Measurements from ENCODE around the gene BMF. TPM values are rescaled to one million over a fixed set of nuclear protein-coding genes. Genes with fewer than 3 reads are reported as not detected.

BMF gene
- total RNA-seq, 4 donors from 2014 or later = 4.7 to 7.5 (median 6.0) TPM

DNA sequence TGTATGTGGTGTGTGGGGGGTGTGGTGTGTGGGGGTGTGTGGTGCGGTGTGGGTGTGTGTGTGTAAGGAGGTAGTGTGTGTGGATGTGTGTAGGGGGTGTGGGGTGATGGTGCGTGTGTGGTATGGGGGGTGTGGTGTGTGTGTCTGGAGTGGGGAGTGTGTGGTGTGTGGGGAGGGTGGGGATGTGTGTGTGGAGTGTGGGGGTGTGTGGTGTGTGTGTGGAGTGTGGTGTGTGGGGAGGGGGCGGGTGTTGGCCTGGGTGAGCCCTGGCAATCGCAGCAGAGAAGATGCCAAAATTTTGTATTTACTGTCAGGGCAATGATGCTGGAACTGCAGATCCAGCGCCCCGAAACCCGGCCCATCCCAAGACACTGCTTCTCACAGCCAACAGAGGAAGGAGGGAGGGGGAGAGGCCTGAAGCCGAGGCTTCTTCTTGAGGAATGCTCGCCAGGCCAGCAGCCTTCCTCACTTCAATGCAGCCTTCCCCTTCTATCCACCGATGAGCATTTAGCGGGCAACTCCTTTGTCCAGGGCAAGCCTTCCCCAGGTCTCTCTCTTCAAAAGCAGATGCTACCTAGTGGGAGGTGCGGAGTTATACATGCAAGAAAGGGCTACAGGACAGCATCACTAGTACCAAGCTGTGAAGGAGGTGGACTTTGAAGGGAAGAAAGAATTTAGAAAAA, 57.8 kb downstream of the BMF start:
- no peaks in the 10 kb centered on the region for H3K9me3 ChIP-seq
- TF ChIP-seq POLR2A (IDR thresholded peaks at IDR 0.05) (no peak), EP300 (IDR thresholded peaks at IDR 0.05) (no peak), POLR2AphosphoS5 (IDR thresholded peaks at IDR 0.05) (no peak)
- TF ChIP-seq, protein P1, sequence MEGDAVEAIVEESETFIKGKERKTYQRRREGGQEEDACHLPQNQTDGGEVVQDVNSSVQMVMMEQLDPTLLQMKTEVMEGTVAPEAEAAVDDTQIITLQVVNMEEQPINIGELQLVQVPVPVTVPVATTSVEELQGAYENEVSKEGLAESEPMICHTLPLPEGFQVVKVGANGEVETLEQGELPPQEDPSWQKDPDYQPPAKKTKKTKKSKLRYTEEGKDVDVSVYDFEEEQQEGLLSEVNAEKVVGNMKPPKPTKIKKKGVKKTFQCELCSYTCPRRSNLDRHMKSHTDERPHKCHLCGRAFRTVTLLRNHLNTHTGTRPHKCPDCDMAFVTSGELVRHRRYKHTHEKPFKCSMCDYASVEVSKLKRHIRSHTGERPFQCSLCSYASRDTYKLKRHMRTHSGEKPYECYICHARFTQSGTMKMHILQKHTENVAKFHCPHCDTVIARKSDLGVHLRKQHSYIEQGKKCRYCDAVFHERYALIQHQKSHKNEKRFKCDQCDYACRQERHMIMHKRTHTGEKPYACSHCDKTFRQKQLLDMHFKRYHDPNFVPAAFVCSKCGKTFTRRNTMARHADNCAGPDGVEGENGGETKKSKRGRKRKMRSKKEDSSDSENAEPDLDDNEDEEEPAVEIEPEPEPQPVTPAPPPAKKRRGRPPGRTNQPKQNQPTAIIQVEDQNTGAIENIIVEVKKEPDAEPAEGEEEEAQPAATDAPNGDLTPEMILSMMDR (IDR thresholded peaks at IDR 0.05) = no peak
- no peak overlapping the region for H3K4me3 ChIP-seq
- no peak overlapping the region for H3K27ac ChIP-seq
- peaks cover 0 to 7% of the 10 kb centered on the region in 2 donors for H3K36me3 ChIP-seq
- H3K27me3 ChIP-seq = no peaks in the 10 kb centered on the region
- WGBS, 2 donors (ENCODE audit: low coverage in 1 of 2) = 59 to 100% methylated on average over 1 to 7 of the region's 12 CpGs
- peaks cover 0 to 44% (median 11%) of the 10 kb centered on the region in 3 donors for H3K4me1 ChIP-seq
- ATAC-seq = no peak

DNA sequence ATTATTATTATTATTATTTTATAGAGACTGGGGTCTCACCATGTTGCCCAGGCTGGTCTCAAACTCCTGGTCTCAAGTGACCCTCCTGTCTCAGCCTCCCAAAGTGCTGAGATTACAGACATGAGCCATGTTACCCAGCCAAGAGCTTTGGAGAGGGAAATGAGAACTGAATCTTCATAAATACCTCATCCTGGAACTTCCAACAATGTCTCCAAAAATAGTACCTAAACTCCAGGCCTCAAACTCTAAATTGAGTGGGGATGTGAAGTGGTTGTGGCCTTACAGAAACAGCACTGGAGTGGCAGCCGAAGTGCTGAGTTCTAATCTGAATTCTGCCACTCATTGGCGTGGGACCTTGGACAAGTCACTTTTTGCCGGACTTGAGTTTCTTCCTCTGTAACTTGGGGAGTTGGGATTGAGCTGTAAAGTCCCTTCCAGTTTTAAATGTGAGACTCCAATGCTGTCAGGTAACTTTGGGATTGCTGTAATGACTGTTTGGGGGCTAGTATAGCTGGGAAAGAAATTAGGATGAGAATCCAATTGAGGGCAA, 59.7 kb downstream of the BMF start:
- TF ChIP-seq POLR2AphosphoS5 (IDR thresholded peaks at IDR 0.05) = no peak
- 89% methylated on average over 3 of the region's 3 CpGs; no CpG with 5 or more reads in 1 of the 2 donors for WGBS, 2 donors (ENCODE audit: low coverage in 1 of 2)
- no peak for ATAC-seq
- Histone ChIP-seq H3K9me3 (no peaks in the 10 kb centered on the region), H3K4me3 (no peak overlapping the region), H3K27me3 (no peaks in the 10 kb centered on the region), H3K36me3 (peaks cover 0 to 2% of the 10 kb centered on the region in 2 donors), H3K4me1 (peaks cover 0 to 50% (median 22%) of the 10 kb centered on the region in 3 donors), H3K27ac (no peak overlapping the region)

GRCh38 chr15:40048211-40048792, 60.4 kb downstream of the BMF start:
- no peak for TF ChIP-seq POLR2A (IDR thresholded peaks at IDR 0.05)
- no peak for TF ChIP-seq POLR2AphosphoS5 (IDR thresholded peaks at IDR 0.05)
- no peak for TF ChIP-seq EP300 (IDR thresholded peaks at IDR 0.05)
- TF ChIP-seq, protein P1 (IDR thresholded peaks at IDR 0.05) = no peak
- no peak for ATAC-seq
- H3K4me1 ChIP-seq = peaks cover 0 to 50% (median 22%) of the 10 kb centered on the region in 3 donors
- peak overlapping the region in 2 of 4 donors; percentile 36 to 60 for H3K27ac ChIP-seq
- H3K36me3 ChIP-seq = no peaks in the 10 kb centered on the region
- H3K9me3 ChIP-seq = no peaks in the 10 kb centered on the region
- WGBS, 2 donors (ENCODE audit: low coverage in 1 of 2) = 49 to 65% methylated on average over 3 to 6 of the region's 10 CpGs
- no peaks in the 10 kb centered on the region for H3K27me3 ChIP-seq
- H3K4me3 ChIP-seq = no peak overlapping the region

GRCh38 chr15:40047415-40048210, 61.1 kb downstream of the BMF start:
- Histone ChIP-seq H3K4me3 (no peak overlapping the region), H3K36me3 (no peaks in the 10 kb centered on the region), H3K4me1 (peaks cover 0 to 50% (median 22%) of the 10 kb centered on the region in 3 donors), H3K27me3 (no peaks in the 10 kb centered on the region), H3K9me3 (no peaks in the 10 kb centered on the region), H3K27ac (peak overlapping the region in 3 of 4 donors; percentile 36 to 63 (median 60))
- TF ChIP-seq EP300 (IDR thresholded peaks at IDR 0.05) = no peak
- TF ChIP-seq, protein P1 (IDR thresholded peaks at IDR 0.05) = no peak
- no peak for TF ChIP-seq POLR2A (IDR thresholded peaks at IDR 0.05)
- peak; percentile 30 for TF ChIP-seq POLR2AphosphoS5 (IDR thresholded peaks at IDR 0.05)
- 20 to 70% methylated on average over 1 to 3 of the region's 15 CpGs for WGBS, 2 donors (ENCODE audit: low coverage in 1 of 2)
- peak; percentile 43 for ATAC-seq
